ENCODE results near the gene SETD1B. TPM values are rescaled to one million over a fixed set of nuclear protein-coding genes. Genes with fewer than 3 reads are reported as not detected.
A peak's percentile ranks its signal among the peaks of the same experiment; 100 is the strongest.
"Not testable (repeated sequence)": the region's sequence is repeated elsewhere in the genome, so short reads cannot be mapped to it uniquely, and the experiment has no call there.

The SETD1B gene
- total RNA-seq, 1 experiment from 2014 or later: 1.7 TPM

DNA sequence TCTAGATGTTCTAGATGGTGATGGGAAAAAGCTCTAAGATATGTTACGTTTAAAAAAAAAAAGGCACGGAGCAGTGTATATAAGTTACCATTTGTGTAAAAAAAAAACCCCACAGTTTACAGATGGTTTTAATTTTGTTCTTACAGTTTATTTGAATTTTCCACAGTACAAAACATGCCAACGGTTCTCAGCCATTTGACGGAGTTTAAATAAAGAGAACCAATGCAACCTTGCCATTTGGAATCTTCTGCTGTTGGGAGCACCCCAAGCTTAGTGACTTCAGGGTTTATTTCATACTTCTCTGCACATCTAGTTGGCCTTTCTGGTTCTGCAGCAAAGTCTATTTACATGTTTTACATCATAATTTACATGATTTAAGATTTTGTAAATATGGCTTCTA, 62.5 kb downstream of the SETD1B start:
- Histone ChIP-seq H3K4me1 (replicated peaks) (no peaks in the 10 kb centered on the region), H3K9me3 (replicated peaks) (no peaks in the 10 kb centered on the region), H3K4me3 (no peak overlapping the region), H3K36me3 (no peaks in the 10 kb centered on the region), H3K27ac (no peak overlapping the region), H3K27me3 (replicated peaks) (no peaks in the 10 kb centered on the region)
- DNase-seq (ENCODE audit: low read depth in 1 of 2, low spot score in 2 of 2): no peak

DNA sequence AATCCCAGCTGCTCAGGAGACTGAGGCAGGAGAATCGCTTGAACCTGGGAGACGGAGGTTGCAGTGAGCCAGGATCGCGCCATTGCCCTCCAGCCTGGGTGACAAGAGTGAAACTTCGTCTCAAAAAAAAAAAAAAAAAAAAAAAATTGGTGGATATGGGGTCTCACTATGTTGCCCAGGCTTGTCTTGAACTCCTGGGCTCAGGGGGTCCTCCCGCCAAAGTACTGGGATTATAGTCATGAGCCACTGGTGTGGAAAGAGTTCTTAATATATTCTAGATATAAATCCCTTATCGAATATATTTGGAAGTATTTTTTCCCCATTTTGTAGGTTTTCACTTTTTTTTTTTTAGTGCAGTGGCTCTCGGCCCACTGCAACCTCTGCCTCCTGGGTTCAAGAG, 65.4 kb downstream of the SETD1B start:
- not testable (repeated sequence) for DNase-seq (ENCODE audit: low read depth in 1 of 2, low spot score in 2 of 2); H3K27ac ChIP-seq; H3K27me3 ChIP-seq (replicated peaks); H3K36me3 ChIP-seq; H3K4me3 ChIP-seq; H3K9me3 ChIP-seq (replicated peaks); H3K4me1 ChIP-seq (replicated peaks)

DNA sequence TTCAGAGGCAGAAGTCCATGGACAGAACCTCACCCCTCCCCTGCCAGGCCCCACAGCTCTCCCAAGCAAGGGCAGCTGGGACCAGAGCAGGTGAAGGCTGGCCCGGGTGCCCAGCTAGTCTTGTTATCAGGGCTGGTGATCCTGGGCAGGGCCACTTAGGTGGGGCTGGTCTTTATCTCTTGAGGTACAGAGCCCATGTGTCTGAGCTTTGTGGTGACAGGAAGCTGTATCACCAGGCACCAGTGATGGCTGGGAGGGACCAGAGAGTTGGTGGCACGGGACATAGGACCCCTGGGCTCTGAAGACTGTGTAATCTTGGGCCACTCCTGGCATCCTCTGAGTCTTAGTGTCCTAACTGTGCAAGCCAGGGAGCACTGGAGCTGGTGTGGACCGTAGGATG, 67.7 kb downstream of the SETD1B start:
- Histone ChIP-seq H3K9me3 (replicated peaks) (no peaks in the 10 kb centered on the region), H3K36me3 (no peaks in the 10 kb centered on the region), H3K27ac (no peak overlapping the region), H3K4me1 (replicated peaks) (peaks cover 9% of the 10 kb centered on the region), H3K27me3 (replicated peaks) (no peaks in the 10 kb centered on the region), H3K4me3 (no peak overlapping the region)
- no peak for DNase-seq (ENCODE audit: low read depth in 1 of 2, low spot score in 2 of 2)

DNA sequence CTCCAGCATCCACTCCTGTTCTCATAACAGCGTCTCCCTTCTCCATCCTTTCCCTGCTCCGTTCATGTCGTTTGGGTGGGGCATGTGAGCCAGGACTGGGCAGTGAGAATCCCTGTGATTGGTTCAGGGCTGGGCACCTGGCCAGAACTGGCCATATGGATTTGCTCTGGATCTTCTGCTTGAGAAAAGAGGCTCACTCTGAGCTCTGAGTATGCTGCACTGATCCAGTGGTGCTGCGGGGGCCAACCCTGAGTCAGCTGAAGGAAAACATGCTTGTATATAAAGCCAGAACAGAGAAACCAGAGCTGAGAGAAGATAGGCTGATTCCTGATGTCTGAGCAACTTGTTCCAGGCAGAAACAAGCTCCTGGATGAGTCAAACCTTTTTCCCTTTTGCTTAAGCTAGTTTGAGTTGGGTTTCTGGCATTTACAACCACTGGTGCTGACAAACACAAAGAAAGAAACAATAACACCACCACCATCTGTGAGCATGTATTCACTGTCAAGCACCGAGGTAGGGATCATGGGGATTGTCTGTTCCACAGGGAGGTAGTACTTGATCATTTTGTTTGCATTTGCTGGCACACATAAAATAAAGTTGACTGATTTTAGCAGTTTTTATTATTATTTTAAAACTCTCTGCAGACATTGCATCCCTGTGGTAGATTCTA, 68.9 kb downstream of the SETD1B start:
- H3K27ac ChIP-seq: no peak overlapping the region
- no peaks in the 10 kb centered on the region for H3K36me3 ChIP-seq
- H3K27me3 ChIP-seq (replicated peaks): no peaks in the 10 kb centered on the region
- DNase-seq (ENCODE audit: low read depth in 1 of 2, low spot score in 2 of 2): peak; percentile 29 to 50
- no peak overlapping the region for H3K4me3 ChIP-seq
- H3K9me3 ChIP-seq (replicated peaks): no peaks in the 10 kb centered on the region
- peaks cover 9% of the 10 kb centered on the region for H3K4me1 ChIP-seq (replicated peaks)

DNA sequence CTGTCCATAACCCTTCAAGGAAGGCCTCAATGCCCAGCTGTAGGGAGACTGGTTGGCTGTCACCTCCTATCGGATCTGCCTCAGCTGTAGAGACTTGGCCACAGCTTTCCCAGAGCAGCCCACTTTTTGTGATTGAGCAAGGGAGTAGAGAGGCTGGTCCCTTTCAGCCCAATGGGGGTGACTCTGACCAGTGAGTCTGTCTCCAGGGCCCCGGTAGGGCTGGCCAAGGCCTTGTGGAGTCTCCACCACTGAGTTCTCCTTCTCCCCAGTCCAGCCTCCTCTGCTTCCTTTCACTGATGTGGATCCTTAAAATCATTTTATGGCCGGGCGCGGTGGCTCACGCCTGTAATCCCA, 69.4 kb downstream of the SETD1B start:
- Histone ChIP-seq H3K4me3 (no peak overlapping the region), H3K36me3 (no peaks in the 10 kb centered on the region), H3K4me1 (replicated peaks) (peaks cover 9% of the 10 kb centered on the region), H3K27ac (no peak overlapping the region), H3K9me3 (replicated peaks) (no peaks in the 10 kb centered on the region), H3K27me3 (replicated peaks) (no peaks in the 10 kb centered on the region)
- DNase-seq (ENCODE audit: low read depth in 1 of 2, low spot score in 2 of 2): no peak

DNA sequence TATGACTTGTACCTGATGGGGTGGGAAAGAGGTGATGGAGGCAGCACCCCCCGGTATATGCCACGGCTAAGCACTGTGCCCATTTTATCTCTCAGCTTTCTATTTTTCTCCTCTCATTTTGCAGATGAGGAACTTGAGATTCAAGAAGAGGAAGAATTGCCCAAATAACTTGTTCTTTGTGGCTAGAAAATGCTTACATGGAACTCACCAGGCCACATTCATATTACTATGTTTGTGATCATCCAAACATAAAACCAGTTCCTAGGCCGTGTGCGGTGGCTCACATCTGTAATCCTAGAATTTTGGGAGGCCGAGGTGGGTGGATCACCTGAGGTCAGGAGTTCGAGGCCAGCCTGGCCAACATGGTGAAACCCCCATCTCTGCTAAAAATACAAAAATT, 70.3 kb downstream of the SETD1B start:
- Histone ChIP-seq H3K4me1 (replicated peaks) (peaks cover 9% of the 10 kb centered on the region), H3K4me3 (no peak overlapping the region), H3K9me3 (replicated peaks) (no peaks in the 10 kb centered on the region), H3K27ac (no peak overlapping the region), H3K27me3 (replicated peaks) (no peaks in the 10 kb centered on the region), H3K36me3 (no peaks in the 10 kb centered on the region)
- DNase-seq (ENCODE audit: low read depth in 1 of 2, low spot score in 2 of 2): no peak

DNA sequence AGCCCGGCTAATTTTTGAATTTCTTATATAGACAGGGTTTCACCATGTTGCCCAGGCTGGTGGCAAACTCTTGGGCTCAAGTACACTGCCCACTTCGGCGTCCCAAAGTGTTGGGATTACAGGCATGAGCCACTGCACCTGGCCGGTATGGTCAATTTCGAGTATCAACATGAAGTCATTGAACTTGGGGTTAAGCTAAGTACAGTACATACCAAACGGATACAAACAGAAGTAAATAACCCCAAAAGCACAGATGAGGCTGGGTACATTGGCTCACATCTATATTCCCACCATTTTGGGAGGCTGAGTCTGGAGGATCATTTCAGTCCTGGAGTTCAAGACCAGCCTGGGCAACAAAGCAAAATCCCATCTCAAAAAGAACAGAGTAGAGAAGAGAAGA, 71.8 kb downstream of the SETD1B start:
- no peaks in the 10 kb centered on the region for H3K27me3 ChIP-seq (replicated peaks)
- H3K4me1 ChIP-seq (replicated peaks): peaks cover 9% of the 10 kb centered on the region
- H3K36me3 ChIP-seq: no peaks in the 10 kb centered on the region
- H3K4me3 ChIP-seq: no peak overlapping the region
- no peak for DNase-seq (ENCODE audit: low read depth in 1 of 2, low spot score in 2 of 2)
- H3K9me3 ChIP-seq (replicated peaks): no peaks in the 10 kb centered on the region
- no peak overlapping the region for H3K27ac ChIP-seq

DNA sequence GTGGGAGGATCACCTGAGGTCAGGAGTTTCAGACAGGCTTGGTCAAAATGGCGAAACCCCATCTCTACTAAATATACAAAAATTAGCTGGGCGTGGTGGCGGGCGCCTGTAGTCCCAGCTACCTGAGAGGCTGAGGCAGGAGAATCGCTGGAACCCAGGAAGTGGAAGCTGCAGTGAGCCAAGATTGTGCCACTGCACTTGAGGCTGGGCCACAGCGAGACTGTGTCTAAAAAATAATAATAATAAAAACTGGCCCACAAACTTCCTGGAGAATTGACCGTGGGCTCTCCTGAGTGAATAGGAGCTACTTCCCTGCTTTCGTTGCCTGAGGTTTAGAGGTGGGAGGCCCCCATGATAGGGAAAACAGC, 72.3 kb downstream of the SETD1B start:
- not testable (repeated sequence) for H3K27ac ChIP-seq; DNase-seq (ENCODE audit: low read depth in 1 of 2, low spot score in 2 of 2); H3K4me3 ChIP-seq; H3K36me3 ChIP-seq; H3K9me3 ChIP-seq (replicated peaks); H3K27me3 ChIP-seq (replicated peaks); H3K4me1 ChIP-seq (replicated peaks)

Other genes starting within 250 kb of the SETD1B start
- 15.2 and 22.0 TPM in 2 replicates for gene KDM2B, start 223.0 kb upstream of the SETD1B start, total RNA-seq (2014; rRNA removed; shearing (Covaris generic))
- gene ORAI1, start 177.5 kb upstream of the SETD1B start, total RNA-seq (2014; rRNA removed; shearing (Covaris generic)): 5.3 and 11.7 TPM in 2 replicates
- 0.72 TPM in 1 of 2 replicates, not detected in the other for gene MORN3, start 134.4 kb upstream of the SETD1B start, total RNA-seq (2014; rRNA removed; shearing (Covaris generic))
- gene TMEM120B, start 91.3 kb upstream of the SETD1B start, total RNA-seq (2014; rRNA removed; shearing (Covaris generic)): 6.5 and 14.0 TPM in 2 replicates
- gene RHOF, start 10.3 kb upstream of the SETD1B start, total RNA-seq (2014; rRNA removed; shearing (Covaris generic)): 1.6 and 4.0 TPM in 2 replicates
- 0.11 TPM in 1 of 2 replicates, not detected in the other for gene HPD, start 54.9 kb downstream of the SETD1B start, total RNA-seq (2014; rRNA removed; shearing (Covaris generic))
- 63.4 and 150 TPM in 2 replicates for gene PSMD9, start 84.8 kb downstream of the SETD1B start, total RNA-seq (2014; rRNA removed; shearing (Covaris generic))
- 10.2 and 13.8 TPM in 2 replicates for gene CFAP251, start 114.6 kb downstream of the SETD1B start, total RNA-seq (2014; rRNA removed; shearing (Covaris generic))
- 1.5 and 6.4 TPM in 2 replicates for gene BCL7A, start 217.9 kb downstream of the SETD1B start, total RNA-seq (2014; rRNA removed; shearing (Covaris generic))